GM12878 (cell line): ENCODE measurements around the gene LY9. TPM values are rescaled to one million over a fixed set of nuclear protein-coding genes. Genes with fewer than 3 reads are reported as not detected.

ENCODE experiments used
- BCL11A ChIP-seq: IDR thresholded peaks from 2 replicates; pipeline ENCODE4 v1.6.1; 2011; ENCODE audit warnings: low read depth, low read length
- BHLHE40 ChIP-seq, 2 experiments: fragments of 450-650 bp in 1 of 2; IDR thresholded peaks; 2 replicates each; pipeline ENCODE4 v1.6.1; 2011 to 2017; ENCODE audit warnings: low read depth in 2 of 2, borderline replicate concordance in 1 of 2, improper control_type of control experiment in 1 of 2, low read length in 1 of 2, mild to moderate bottlenecking in 1 of 2
- ETV6 ChIP-seq, 2 experiments: fragments of 450-650 bp in 1 of 2; IDR thresholded peaks in 1 of 2; conservative IDR thresholded peaks in 1 of 2; 2 replicates each; pipeline ENCODE4 v1.6.1; 2014; ENCODE audit warnings: antibody characterized with exemption in 1 of 2, borderline replicate concordance in 1 of 2, low read depth in 1 of 2, mild to moderate bottlenecking in 1 of 2, moderate library complexity in 1 of 2
- JUNB ChIP-seq: IDR thresholded peaks from 2 replicates; pipeline ENCODE4 v1.6.1; 2016; ENCODE audit warnings: antibody characterized with exemption, mild to moderate bottlenecking
- NBN ChIP-seq: fragments of 450-650 bp; IDR thresholded peaks from 2 replicates; pipeline ENCODE4 v1.6.1; 2016
- NFYB ChIP-seq: IDR thresholded peaks from 2 replicates; pipeline ENCODE4 v1.6.1; 2011; ENCODE audit warnings: low read depth, mild to moderate bottlenecking, low read length, improper control_type of control experiment, moderate library complexity; ENCODE audit not compliant: insufficient read depth
- PAX8 ChIP-seq: fragments of 450-650 bp; IDR thresholded peaks from 2 replicates; pipeline ENCODE4 v1.6.1; 2017; ENCODE audit warnings: mild to moderate bottlenecking, moderate library complexity
- PML ChIP-seq: IDR thresholded peaks from 2 replicates; pipeline ENCODE4 v1.6.1; 2012; ENCODE audit warnings: low read length, inconsistent platforms
- RAD51 ChIP-seq: fragments of 450-650 bp; IDR thresholded peaks from 2 replicates; pipeline ENCODE4 v1.6.1; 2016; ENCODE audit warnings: moderate library complexity, mild to moderate bottlenecking, inconsistent platforms
- SMAD1 ChIP-seq: fragments of 450-650 bp; IDR thresholded peaks from 2 replicates; pipeline ENCODE4 v1.6.1; 2018; ENCODE audit warnings: mild to moderate bottlenecking, low read depth; ENCODE audit not compliant: partially characterized antibody
- SPI1 ChIP-seq: IDR thresholded peaks from 2 replicates; pipeline ENCODE4 v1.6.1; 2011; ENCODE audit warnings: low read depth, mild to moderate bottlenecking, low read length, moderate library complexity, borderline replicate concordance; ENCODE audit not compliant: insufficient read depth
- SUZ12 ChIP-seq: fragments of 200-600 bp; sonication (generic); IDR thresholded peaks from one replicate; pipeline ENCODE4 v1.6.1; 2018; ENCODE audit warnings: antibody characterized with exemption, mild to moderate bottlenecking; ENCODE audit not compliant: unreplicated experiment
- TCF3 ChIP-seq: IDR thresholded peaks from 2 replicates; pipeline ENCODE4 v1.6.1; 2012; ENCODE audit warnings: low read depth, mild to moderate bottlenecking, low read length, borderline replicate concordance; ENCODE audit not compliant: insufficient read depth
- ZNF24 ChIP-seq: fragments of 450-650 bp; IDR thresholded peaks from 2 replicates; pipeline ENCODE4 v1.6.1; 2017; ENCODE audit warnings: antibody characterized with exemption, mild to moderate bottlenecking
- polyA plus RNA-seq, 11 experiments: library from polyadenylated mRNA; depleted of rRNA in 4 of 11; unstranded in 6 of 11; stranded (reverse) in 5 of 11; fragments of >200 nt; fragmentation: Nextera tagmentation in 4 of 11; fragmentation: Illumina TruSeq in 1 of 11; extraction: Ambion mirVana in 4 of 11; extraction: Trizol in 1 of 11; gene quantifications; 1 replicate in 1 of 11; 2 replicates in 10 of 11; pipeline versions ENCODE4 v1.2.1 to v1.2.3, GENCODE V29; 2011 to 2016; ENCODE audit warnings: inconsistent platforms in 2 of 11, missing spikeins in 2 of 11, low read depth in 1 of 11
- total RNA-seq, 4 experiments: library from RNA; depleted of rRNA in 3 of 4; stranded (reverse); fragments of >200 nt in 3 of 4; fragmentation: Illumina TruSeq in 1 of 4; extraction: Trizol in 1 of 4; gene quantifications; 2 replicates each; pipeline versions ENCODE4 v1.2.1 to v1.2.3, GENCODE V29; 2013 to 2021
- TF ChIP-seq, protein P1 (sequence below): fragments of 450-650 bp; IDR thresholded peaks from 2 replicates; pipeline ENCODE4 v1.6.1; 2018; ENCODE audit warnings: mild to moderate bottlenecking, low read depth, moderate library complexity; ENCODE audit not compliant: partially characterized antibody
- TF ChIP-seq, protein P2 (sequence below): IDR thresholded peaks from 2 replicates; pipeline ENCODE4 v1.6.1; 2012; ENCODE audit warnings: mild to moderate bottlenecking, low read depth, low read length
- TF ChIP-seq, protein P3 (sequence below): fragments of 450-650 bp; IDR thresholded peaks from 2 replicates; pipeline ENCODE4 v1.6.1; 2017; ENCODE audit warnings: borderline replicate concordance
- TF ChIP-seq, protein P4 (sequence below): fragments of 450-650 bp; IDR thresholded peaks from 2 replicates; pipeline ENCODE4 v1.6.1; 2016; ENCODE audit warnings: mild to moderate bottlenecking

The LY9 gene
- total and polyA plus RNA-seq, 10 of the 15 experiments (the other 5 are each of a cell fraction or from before 2014, with no cell fraction given) = 2.7 to 12.5 (median 9.0) TPM

DNA sequence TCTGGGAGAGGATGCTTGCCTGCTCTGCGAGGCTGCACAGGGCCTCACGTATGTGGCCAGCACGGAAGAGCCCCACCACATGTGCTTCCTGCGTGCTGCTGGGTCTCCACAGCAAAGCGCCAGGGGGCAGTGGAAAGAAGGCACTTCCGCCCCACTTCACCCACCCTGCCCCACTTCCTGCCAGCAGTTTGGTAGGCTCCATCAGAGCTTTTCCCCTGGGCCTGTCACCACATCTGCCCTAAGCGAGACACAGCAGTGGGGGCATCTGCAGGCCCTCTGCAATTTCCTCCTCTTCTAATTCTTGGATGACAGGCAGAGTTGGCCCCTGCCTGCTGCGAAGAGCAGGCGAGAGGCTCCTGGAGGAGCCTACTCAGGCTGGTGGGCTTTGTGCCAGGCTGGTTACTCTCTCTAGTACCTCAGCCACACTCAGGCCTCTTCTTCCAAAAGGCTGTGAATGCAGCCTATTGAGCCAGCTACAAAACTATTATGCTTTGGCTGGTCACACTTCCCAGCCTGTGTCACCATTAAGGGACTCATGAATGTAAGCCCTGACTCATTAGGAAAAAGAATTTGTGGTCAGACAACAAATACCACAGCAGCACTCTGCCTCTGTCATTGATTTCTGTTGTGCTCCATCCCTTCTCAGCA is 41.7 kb downstream of the LY9 start (continued):
- TF ChIP-seq SPI1 = peak; percentile 68
- TF ChIP-seq, protein P1, sequence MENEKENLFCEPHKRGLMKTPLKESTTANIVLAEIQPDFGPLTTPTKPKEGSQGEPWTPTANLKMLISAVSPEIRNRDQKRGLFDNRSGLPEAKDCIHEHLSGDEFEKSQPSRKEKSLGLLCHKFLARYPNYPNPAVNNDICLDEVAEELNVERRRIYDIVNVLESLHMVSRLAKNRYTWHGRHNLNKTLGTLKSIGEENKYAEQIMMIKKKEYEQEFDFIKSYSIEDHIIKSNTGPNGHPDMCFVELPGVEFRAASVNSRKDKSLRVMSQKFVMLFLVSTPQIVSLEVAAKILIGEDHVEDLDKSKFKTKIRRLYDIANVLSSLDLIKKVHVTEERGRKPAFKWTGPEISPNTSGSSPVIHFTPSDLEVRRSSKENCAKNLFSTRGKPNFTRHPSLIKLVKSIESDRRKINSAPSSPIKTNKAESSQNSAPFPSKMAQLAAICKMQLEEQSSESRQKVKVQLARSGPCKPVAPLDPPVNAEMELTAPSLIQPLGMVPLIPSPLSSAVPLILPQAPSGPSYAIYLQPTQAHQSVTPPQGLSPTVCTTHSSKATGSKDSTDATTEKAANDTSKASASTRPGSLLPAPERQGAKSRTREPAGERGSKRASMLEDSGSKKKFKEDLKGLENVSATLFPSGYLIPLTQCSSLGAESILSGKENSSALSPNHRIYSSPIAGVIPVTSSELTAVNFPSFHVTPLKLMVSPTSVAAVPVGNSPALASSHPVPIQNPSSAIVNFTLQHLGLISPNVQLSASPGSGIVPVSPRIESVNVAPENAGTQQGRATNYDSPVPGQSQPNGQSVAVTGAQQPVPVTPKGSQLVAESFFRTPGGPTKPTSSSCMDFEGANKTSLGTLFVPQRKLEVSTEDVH = no peak
- TF ChIP-seq, protein P2, sequence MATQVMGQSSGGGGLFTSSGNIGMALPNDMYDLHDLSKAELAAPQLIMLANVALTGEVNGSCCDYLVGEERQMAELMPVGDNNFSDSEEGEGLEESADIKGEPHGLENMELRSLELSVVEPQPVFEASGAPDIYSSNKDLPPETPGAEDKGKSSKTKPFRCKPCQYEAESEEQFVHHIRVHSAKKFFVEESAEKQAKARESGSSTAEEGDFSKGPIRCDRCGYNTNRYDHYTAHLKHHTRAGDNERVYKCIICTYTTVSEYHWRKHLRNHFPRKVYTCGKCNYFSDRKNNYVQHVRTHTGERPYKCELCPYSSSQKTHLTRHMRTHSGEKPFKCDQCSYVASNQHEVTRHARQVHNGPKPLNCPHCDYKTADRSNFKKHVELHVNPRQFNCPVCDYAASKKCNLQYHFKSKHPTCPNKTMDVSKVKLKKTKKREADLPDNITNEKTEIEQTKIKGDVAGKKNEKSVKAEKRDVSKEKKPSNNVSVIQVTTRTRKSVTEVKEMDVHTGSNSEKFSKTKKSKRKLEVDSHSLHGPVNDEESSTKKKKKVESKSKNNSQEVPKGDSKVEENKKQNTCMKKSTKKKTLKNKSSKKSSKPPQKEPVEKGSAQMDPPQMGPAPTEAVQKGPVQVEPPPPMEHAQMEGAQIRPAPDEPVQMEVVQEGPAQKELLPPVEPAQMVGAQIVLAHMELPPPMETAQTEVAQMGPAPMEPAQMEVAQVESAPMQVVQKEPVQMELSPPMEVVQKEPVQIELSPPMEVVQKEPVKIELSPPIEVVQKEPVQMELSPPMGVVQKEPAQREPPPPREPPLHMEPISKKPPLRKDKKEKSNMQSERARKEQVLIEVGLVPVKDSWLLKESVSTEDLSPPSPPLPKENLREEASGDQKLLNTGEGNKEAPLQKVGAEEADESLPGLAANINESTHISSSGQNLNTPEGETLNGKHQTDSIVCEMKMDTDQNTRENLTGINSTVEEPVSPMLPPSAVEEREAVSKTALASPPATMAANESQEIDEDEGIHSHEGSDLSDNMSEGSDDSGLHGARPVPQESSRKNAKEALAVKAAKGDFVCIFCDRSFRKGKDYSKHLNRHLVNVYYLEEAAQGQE = no peak
- TF ChIP-seq PAX8 = no peak
- no peak for TF ChIP-seq NFYB
- no peak for TF ChIP-seq SMAD1
- no peak for TF ChIP-seq PML
- peak; percentile 71 for TF ChIP-seq BCL11A
- no peak for TF ChIP-seq RAD51
- TF ChIP-seq, protein P3, sequence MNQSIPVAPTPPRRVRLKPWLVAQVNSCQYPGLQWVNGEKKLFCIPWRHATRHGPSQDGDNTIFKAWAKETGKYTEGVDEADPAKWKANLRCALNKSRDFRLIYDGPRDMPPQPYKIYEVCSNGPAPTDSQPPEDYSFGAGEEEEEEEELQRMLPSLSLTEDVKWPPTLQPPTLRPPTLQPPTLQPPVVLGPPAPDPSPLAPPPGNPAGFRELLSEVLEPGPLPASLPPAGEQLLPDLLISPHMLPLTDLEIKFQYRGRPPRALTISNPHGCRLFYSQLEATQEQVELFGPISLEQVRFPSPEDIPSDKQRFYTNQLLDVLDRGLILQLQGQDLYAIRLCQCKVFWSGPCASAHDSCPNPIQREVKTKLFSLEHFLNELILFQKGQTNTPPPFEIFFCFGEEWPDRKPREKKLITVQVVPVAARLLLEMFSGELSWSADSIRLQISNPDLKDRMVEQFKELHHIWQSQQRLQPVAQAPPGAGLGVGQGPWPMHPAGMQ = no peak
- TF ChIP-seq, protein P4, sequence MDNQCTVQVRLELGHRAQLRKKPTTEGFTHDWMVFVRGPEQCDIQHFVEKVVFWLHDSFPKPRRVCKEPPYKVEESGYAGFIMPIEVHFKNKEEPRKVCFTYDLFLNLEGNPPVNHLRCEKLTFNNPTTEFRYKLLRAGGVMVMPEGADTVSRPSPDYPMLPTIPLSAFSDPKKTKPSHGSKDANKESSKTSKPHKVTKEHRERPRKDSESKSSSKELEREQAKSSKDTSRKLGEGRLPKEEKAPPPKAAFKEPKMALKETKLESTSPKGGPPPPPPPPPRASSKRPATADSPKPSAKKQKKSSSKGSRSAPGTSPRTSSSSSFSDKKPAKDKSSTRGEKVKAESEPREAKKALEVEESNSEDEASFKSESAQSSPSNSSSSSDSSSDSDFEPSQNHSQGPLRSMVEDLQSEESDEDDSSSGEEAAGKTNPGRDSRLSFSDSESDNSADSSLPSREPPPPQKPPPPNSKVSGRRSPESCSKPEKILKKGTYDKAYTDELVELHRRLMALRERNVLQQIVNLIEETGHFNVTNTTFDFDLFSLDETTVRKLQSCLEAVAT = no peak; the same call in 1 of the 2 replicates
- TF ChIP-seq TCF3 = no peak
- peak; percentile 56; the same call in 1 of the 2 replicates for TF ChIP-seq NBN
- peak in 1 of 2 experiments; percentile 81; a peak in 2 of 4 replicates for TF ChIP-seq ETV6 (conservative IDR thresholded peaks at IDR 0.05 in 1 of 2, IDR thresholded peaks at IDR 0.05 in 1 of 2; ENCODE audit: borderline replicate concordance in 1 of 2, low read depth in 1 of 2)
- peak; percentile 75 for TF ChIP-seq JUNB
- no peak for TF ChIP-seq SUZ12
- peak; percentile 46 to 75; a peak in 3 of 4 replicates for TF ChIP-seq BHLHE40 (IDR thresholded peaks at IDR 0.05; ENCODE audit: borderline replicate concordance in 1 of 2, low read depth in 2 of 2, low read length in 1 of 2)
- TF ChIP-seq ZNF24 = no peak
